ENCODE data around the gene PAGR1.

PAGR1 gene

DNA sequence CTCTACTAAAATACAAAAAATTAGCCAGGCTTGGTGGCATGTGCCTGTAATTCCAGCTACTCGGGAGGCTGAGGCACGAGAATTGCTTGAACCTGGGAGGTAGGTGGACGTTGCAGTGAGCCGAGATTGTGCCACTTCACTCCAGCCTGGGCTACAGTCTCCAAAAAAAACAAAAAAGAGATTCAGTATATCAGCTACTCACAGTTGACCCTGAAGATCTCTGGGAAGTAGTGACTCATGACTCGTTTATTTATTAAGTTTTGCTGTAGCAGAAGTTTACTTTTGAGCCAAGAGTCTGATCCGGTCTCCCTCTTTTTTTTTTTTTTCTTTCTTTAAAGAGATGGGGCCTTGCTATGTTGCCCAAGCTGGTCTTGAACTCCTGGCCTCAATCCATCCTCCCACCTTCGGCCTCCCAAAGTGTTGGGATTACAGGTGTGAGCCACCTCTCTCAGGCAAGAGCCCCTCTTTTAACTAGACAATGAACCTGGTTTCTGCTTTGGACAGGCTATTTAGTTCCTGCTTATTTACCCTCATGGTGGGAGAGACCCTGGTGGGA is 8.7 kb downstream of the PAGR1 start:
- H4K20me1 ChIP-seq (ENCODE audit: low read depth, low read length) = no peaks in the 10 kb centered on the region
- no peak overlapping the region for H3K4me2 ChIP-seq (ENCODE audit: low read depth, low read length, poor library complexity, severe bottlenecking)
- H3K27ac ChIP-seq (ENCODE audit: low read depth, low read length) = no peak overlapping the region
- TF ChIP-seq CTCF (IDR thresholded peaks at IDR 0.05; ENCODE audit: insufficient read depth, low read length, poor library complexity, severe bottlenecking) = no peak
- no peak for TF ChIP-seq EZH2phosphoT487 (conservative IDR thresholded peaks at IDR 0.05; ENCODE audit: low read length)
- H3K79me2 ChIP-seq (ENCODE audit: insufficient read depth, low read length) = no peaks in the 10 kb centered on the region
- H3F3A ChIP-seq (ENCODE audit: insufficient read depth) = no peaks in the 10 kb centered on the region; the same call in 1 of the 2 replicates
- H2AFZ ChIP-seq (ENCODE audit: low read depth, low read length, severe bottlenecking) = no peak overlapping the region
- H3K27me3 ChIP-seq (ENCODE audit: low read length) = no peaks in the 10 kb centered on the region
- H3K36me3 ChIP-seq (ENCODE audit: low read length) = no peaks in the 10 kb centered on the region
- no peaks in the 10 kb centered on the region for H3K9me2 ChIP-seq (replicated peaks; ENCODE audit: insufficient read depth, low read length)
- no peaks in the 10 kb centered on the region for H3K9me3 ChIP-seq (ENCODE audit: insufficient read depth, low read length)
- H3K4me3 ChIP-seq (ENCODE audit: insufficient read depth, low read length, poor library complexity, severe bottlenecking) = no peak overlapping the region
- no peak overlapping the region for H3K9ac ChIP-seq (ENCODE audit: low read length)

GRCh38 chr16:29825145-29826044 is 9.4 kb downstream of the PAGR1 start:
- no peaks in the 10 kb centered on the region for H3K79me2 ChIP-seq (ENCODE audit: insufficient read depth, low read length)
- no peaks in the 10 kb centered on the region for H4K20me1 ChIP-seq (ENCODE audit: low read depth, low read length)
- no peak overlapping the region for H3K4me3 ChIP-seq (ENCODE audit: insufficient read depth, low read length, poor library complexity, severe bottlenecking)

DNA sequence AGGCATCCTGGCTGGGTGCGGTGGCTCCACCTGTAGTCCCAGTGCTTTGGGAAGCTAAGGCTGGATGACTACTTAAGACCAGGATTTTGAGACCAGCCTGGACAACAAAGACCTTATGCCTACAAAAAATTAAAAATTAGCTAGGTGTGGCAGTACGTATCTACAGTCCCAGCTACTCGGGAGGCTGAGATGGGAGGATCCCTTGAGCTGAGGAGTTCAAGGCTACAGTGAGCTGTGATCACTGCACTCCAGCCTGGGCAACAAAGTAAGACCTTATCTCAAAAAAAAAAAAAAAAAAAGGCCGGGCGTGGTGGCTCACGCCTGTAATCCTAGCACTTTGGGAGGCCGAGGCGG is 10.4 kb downstream of the PAGR1 start:
- Histone ChIP-seq H2AFZ (ENCODE audit: low read depth, low read length, severe bottlenecking) (no peak overlapping the region), H3K36me3 (ENCODE audit: low read length) (no peaks in the 10 kb centered on the region), H4K20me1 (ENCODE audit: low read depth, low read length) (no peaks in the 10 kb centered on the region), H3K79me2 (ENCODE audit: insufficient read depth, low read length) (no peaks in the 10 kb centered on the region), H3K27ac (ENCODE audit: low read depth, low read length) (no peak overlapping the region), H3F3A (ENCODE audit: insufficient read depth) (no peaks in the 10 kb centered on the region), H3K4me3 (ENCODE audit: insufficient read depth, low read length, poor library complexity, severe bottlenecking) (no peak overlapping the region), H3K9me2 (replicated peaks; ENCODE audit: insufficient read depth, low read length) (no peaks in the 10 kb centered on the region), H3K9ac (ENCODE audit: low read length) (no peak overlapping the region), H3K4me2 (ENCODE audit: low read depth, low read length, poor library complexity, severe bottlenecking) (no peak overlapping the region), H3K9me3 (ENCODE audit: insufficient read depth, low read length) (no peaks in the 10 kb centered on the region), H3K27me3 (ENCODE audit: low read length) (no peaks in the 10 kb centered on the region)
- TF ChIP-seq CTCF (IDR thresholded peaks at IDR 0.05; ENCODE audit: insufficient read depth, low read length, poor library complexity, severe bottlenecking) = no peak
- TF ChIP-seq EZH2phosphoT487 (conservative IDR thresholded peaks at IDR 0.05; ENCODE audit: low read length) = no peak

More at GRCh38 chr16:29825145-29826044, 9.4 kb downstream of the PAGR1 start:
- Histone ChIP-seq H3F3A (ENCODE audit: insufficient read depth) (no peaks in the 10 kb centered on the region), H3K36me3 (ENCODE audit: low read length) (no peaks in the 10 kb centered on the region), H2AFZ (ENCODE audit: low read depth, low read length, severe bottlenecking) (no peak overlapping the region), H3K9ac (ENCODE audit: low read length) (no peak overlapping the region), H3K27me3 (ENCODE audit: low read length) (no peaks in the 10 kb centered on the region), H3K9me3 (ENCODE audit: insufficient read depth, low read length) (no peaks in the 10 kb centered on the region), H3K4me2 (ENCODE audit: low read depth, low read length, poor library complexity, severe bottlenecking) (no peak overlapping the region), H3K9me2 (replicated peaks; ENCODE audit: insufficient read depth, low read length) (no peaks in the 10 kb centered on the region), H3K27ac (ENCODE audit: low read depth, low read length) (no peak overlapping the region)
- no peak for TF ChIP-seq EZH2phosphoT487 (conservative IDR thresholded peaks at IDR 0.05; ENCODE audit: low read length)
- TF ChIP-seq CTCF (IDR thresholded peaks at IDR 0.05; ENCODE audit: insufficient read depth, low read length, poor library complexity, severe bottlenecking) = no peak
